Lung (tissue), 12 donors: Measurements from ENCODE around the gene ARMCX6. TPM values are rescaled to one million over a fixed set of nuclear protein-coding genes. Genes with fewer than 3 reads are reported as not detected.

Experiments
- ATAC-seq: fragments of 200-7000 bp; cut with Tn5 transposase; one replicate; pipeline ENCODE4 v1.9.1; 2020; ENCODE audit warnings: moderate number of reproducible peaks; ENCODE audit not compliant: insufficient read depth, low FRiP score
- DNase-seq, 3 donors: peaks; one replicate each; pipeline ENCODE4 v3.0.0-alpha.2; 2013 to 2017
- H3K27ac ChIP-seq, 2 donors: one replicate each; pipeline ENCODE4 v1.5.1; 2013; ENCODE audit warnings: mild to moderate bottlenecking in 2 of 2, moderate library complexity in 2 of 2, control low read depth in 1 of 2, inconsistent platforms in 1 of 2, low read depth in 1 of 2, low read length in 1 of 2
- H3K27me3 ChIP-seq, 3 donors: one replicate each; pipeline ENCODE4 v1.5.1; 2013; ENCODE audit warnings: low read length in 2 of 3; ENCODE audit not compliant: control insufficient read depth in 3 of 3, insufficient read depth in 3 of 3
- H3K36me3 ChIP-seq, 4 donors: one replicate each; pipeline ENCODE4 v1.5.1; 2013; ENCODE audit warnings: low read length in 4 of 4, mild to moderate bottlenecking in 1 of 4, moderate library complexity in 1 of 4; ENCODE audit not compliant: control insufficient read depth in 4 of 4, insufficient read depth in 4 of 4
- H3K4me1 ChIP-seq, 5 donors: one replicate each; pipeline ENCODE4 v1.5.1; 2013; ENCODE audit warnings: low read length in 5 of 5, mild to moderate bottlenecking in 2 of 5, moderate library complexity in 1 of 5; ENCODE audit not compliant: control insufficient read depth in 5 of 5, insufficient read depth in 5 of 5
- H3K4me3 ChIP-seq: one replicate; pipeline ENCODE4 v1.5.1; 2013; ENCODE audit warnings: mild to moderate bottlenecking, control low read depth, moderate library complexity
- H3K9ac ChIP-seq, 2 donors: one replicate each; pipeline ENCODE4 v1.5.1; 2013; ENCODE audit warnings: low read length in 2 of 2, control low read depth in 1 of 2; ENCODE audit not compliant: insufficient read depth in 1 of 2
- H3K9me3 ChIP-seq, 4 donors: one replicate each; pipeline ENCODE4 v1.5.1; 2013; ENCODE audit warnings: low read length in 3 of 4, mild to moderate bottlenecking in 1 of 4, moderate library complexity in 1 of 4; ENCODE audit not compliant: control insufficient read depth in 4 of 4, insufficient read depth in 3 of 4
- WGBS, 2 donors: extraction: QIAGEN DNeasy Blood & Tissue Kit; methylation state at CpG; one replicate each; pipeline ENCODE4 v1.1.7; 2013; 5-methylcytosine and 5-hydroxymethylcytosine counted together
- polyA plus RNA-seq, 2 donors: library from polyadenylated mRNA; stranded (reverse); fragments of 200-250 nt; gene quantifications; one replicate each; pipeline ENCODE4 v1.2.1, GENCODE V29; 2013
- total RNA-seq, 2 donors: library from RNA; depleted of rRNA in 1 of 2; stranded (reverse); fragments of >200 nt in 1 of 2; gene quantifications; one replicate each; pipeline ENCODE4 v1.2.1, GENCODE V29; 2014 to 2021
- TF ChIP-seq, protein P1 (sequence below): IDR thresholded peaks from 2 replicates; pipeline ENCODE4 v1.5.1; 2012; ENCODE audit warnings: mild to moderate bottlenecking; ENCODE audit errors: control extremely low read depth, extremely low read depth
- donor health status: control.
- donor health status: control.
- donor health status: Bipolar disorder and iron deficiency.
- donor health status: healthy.
- donor health status: DM: yes; HTN: yes; CAD: no.

The ARMCX6 gene
- total and polyA plus RNA-seq, 4 donors: 26.5 to 51.8 (median 36.2) TPM

DNA sequence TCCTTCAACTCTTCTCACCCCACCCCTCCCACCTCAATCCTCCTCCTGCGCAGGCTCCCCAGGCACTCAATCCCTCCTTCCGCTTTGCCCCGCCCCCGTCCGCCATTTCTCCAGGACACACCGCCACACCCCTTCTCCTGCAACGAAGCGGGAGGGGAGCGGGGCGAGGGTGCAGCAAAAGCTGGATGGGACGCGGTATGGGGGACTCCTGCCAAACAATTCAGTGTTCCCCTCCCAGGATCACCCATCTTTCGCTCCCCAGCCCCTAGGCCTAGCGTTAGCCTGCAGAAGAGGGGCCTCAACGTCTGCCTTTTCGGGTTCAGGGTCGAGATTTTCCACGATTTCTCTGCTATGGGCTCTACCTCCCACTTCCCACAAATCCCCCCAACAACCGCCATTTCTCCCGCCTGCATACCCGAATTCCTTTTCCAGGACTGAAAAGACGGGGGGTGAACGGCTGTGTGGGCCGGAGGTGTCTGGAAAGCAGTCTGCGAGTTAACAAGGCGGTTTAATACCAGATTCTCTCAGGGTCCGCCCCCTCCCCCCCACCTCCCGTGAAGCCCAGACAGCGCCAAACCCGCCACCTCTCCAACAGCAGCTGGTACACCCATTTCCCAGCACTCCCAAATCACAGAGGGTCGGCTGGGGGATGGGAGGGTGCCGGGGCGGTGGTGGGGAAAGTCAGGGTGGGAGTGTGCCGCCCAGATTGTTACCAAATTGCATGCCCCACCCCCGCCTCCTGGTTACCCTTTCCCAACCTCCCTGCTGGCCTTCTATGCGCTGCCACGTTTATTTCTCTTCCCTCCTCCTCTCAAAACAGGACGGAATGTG is 41.1 kb upstream of the ARMCX6 start:
- Histone ChIP-seq H3K4me1 (peaks cover 0 to 2% (median 0%) of the 10 kb centered on the region in 5 donors), H3K9ac (peak overlapping the region; percentile 52 to 83), H3K9me3 (no peaks in the 10 kb centered on the region), H3K27me3 (peaks cover 3 to 25% (median 9%) of the 10 kb centered on the region in 3 donors), H3K27ac (no peak overlapping the region), H3K4me3 (peak overlapping the region; percentile 45), H3K36me3 (no peaks in the 10 kb centered on the region)
- 3 to 25% methylated on average over 24 to 38 of the region's 38 CpGs for WGBS, 2 donors
- DNase-seq: peak; percentile 73 to 83 (median 75)
- ATAC-seq: peak; percentile 87
- TF ChIP-seq, protein P1, sequence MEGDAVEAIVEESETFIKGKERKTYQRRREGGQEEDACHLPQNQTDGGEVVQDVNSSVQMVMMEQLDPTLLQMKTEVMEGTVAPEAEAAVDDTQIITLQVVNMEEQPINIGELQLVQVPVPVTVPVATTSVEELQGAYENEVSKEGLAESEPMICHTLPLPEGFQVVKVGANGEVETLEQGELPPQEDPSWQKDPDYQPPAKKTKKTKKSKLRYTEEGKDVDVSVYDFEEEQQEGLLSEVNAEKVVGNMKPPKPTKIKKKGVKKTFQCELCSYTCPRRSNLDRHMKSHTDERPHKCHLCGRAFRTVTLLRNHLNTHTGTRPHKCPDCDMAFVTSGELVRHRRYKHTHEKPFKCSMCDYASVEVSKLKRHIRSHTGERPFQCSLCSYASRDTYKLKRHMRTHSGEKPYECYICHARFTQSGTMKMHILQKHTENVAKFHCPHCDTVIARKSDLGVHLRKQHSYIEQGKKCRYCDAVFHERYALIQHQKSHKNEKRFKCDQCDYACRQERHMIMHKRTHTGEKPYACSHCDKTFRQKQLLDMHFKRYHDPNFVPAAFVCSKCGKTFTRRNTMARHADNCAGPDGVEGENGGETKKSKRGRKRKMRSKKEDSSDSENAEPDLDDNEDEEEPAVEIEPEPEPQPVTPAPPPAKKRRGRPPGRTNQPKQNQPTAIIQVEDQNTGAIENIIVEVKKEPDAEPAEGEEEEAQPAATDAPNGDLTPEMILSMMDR: no peak

DNA sequence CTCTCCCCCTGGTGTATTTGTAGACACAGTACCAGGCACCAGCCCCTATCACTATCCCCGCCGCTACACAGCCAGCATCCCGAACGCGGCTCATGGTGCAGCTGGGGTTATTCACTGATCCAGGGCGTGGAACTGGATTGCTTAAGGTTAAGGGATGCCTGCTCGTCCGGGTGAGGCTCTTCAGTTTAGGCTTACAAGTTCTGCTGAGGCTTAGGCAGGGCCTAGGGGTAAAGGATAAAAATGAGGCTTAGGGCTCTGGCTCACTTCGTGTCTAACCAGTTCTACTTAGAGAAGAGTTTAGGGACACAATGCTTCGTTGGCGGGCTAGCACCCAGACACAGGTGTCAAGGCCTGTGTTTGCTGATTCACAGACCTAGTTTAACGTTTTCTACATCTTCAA is 39.7 kb upstream of the ARMCX6 start:
- peaks cover 3 to 12% (median 6%) of the 10 kb centered on the region in 3 donors for H3K27me3 ChIP-seq
- no peak overlapping the region for H3K4me3 ChIP-seq
- ATAC-seq (no peak), DNase-seq (no peak)
- no peak overlapping the region for H3K9ac ChIP-seq
- WGBS, 2 donors: 80 to 93% methylated on average over 12 of the region's 12 CpGs
- TF ChIP-seq, protein P1: no peak
- no peaks in the 10 kb centered on the region for H3K9me3 ChIP-seq
- H3K27ac ChIP-seq: no peak overlapping the region
- no peaks in the 10 kb centered on the region for H3K36me3 ChIP-seq
- peaks cover 0 to 2% (median 0%) of the 10 kb centered on the region in 5 donors for H3K4me1 ChIP-seq

DNA sequence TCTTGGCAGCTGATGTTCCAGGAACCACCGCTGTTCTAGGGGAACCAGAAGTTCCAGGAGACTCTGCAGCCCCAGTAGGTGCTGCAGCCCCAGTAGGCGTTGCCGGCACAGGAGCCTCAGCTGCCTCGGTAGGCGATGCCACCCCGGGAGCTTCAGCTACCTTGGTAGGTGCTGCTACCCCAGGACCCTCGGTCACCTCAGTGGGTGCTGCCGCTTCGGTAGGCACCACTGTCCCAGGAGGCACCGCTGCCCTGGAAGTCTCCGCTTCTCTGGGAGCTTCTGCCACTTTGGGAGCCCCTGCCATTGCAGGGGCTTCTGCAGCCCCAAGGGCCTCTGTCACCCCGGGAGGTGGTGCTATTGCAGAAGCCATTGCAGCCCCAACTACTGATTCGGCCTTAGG is 39.0 kb upstream of the ARMCX6 start:
- no peak overlapping the region for H3K9ac ChIP-seq
- H3K36me3 ChIP-seq: no peaks in the 10 kb centered on the region
- ATAC-seq (no peak), DNase-seq (no peak)
- H3K9me3 ChIP-seq: no peaks in the 10 kb centered on the region
- TF ChIP-seq, protein P1: no peak
- WGBS, 2 donors: 82 to 96% methylated on average over 11 to 13 of the region's 13 CpGs
- H3K27ac ChIP-seq: no peak overlapping the region
- no peak overlapping the region for H3K4me3 ChIP-seq
- H3K4me1 ChIP-seq: peaks cover 0 to 2% (median 0%) of the 10 kb centered on the region in 5 donors
- H3K27me3 ChIP-seq: peaks cover 3 to 10% (median 5%) of the 10 kb centered on the region in 3 donors
